ENCODE results near the gene NT5C3A. TPM values are rescaled to one million over a fixed set of nuclear protein-coding genes. Genes with fewer than 3 reads are reported as not detected.

Gene NT5C3A
- total RNA-seq, 3 donors from 2014 or later (not counting 1 experiment from before 2014, with no cell fraction given) = 33.7 to 49.8 (median 49.5) TPM

DNA sequence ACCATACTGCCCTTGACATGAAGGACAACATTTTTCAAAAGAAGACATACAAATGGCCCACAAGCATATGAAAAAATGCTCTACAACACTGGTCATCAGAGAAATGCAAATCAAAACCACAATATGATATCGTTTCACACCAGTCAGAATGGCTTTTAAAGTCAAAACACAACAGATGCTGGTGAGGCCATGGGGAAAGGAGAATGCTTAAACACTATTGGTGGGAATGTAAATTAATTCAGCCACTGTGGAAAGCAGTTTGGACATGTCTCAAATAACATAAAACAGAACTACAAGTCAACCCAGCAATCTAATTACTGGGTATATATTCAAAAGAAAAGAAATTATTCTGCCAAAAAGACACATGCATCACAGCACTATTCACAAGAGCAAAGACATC, 4.2 kb upstream of the NT5C3A start:
- TF ChIP-seq, protein P1, sequence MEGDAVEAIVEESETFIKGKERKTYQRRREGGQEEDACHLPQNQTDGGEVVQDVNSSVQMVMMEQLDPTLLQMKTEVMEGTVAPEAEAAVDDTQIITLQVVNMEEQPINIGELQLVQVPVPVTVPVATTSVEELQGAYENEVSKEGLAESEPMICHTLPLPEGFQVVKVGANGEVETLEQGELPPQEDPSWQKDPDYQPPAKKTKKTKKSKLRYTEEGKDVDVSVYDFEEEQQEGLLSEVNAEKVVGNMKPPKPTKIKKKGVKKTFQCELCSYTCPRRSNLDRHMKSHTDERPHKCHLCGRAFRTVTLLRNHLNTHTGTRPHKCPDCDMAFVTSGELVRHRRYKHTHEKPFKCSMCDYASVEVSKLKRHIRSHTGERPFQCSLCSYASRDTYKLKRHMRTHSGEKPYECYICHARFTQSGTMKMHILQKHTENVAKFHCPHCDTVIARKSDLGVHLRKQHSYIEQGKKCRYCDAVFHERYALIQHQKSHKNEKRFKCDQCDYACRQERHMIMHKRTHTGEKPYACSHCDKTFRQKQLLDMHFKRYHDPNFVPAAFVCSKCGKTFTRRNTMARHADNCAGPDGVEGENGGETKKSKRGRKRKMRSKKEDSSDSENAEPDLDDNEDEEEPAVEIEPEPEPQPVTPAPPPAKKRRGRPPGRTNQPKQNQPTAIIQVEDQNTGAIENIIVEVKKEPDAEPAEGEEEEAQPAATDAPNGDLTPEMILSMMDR (IDR thresholded peaks at IDR 0.05) = no peak
- H3K36me3 ChIP-seq (ENCODE audit: control insufficient read depth, insufficient read depth, low read length) = no peaks in the 10 kb centered on the region
- Mint-ChIP-seq H3K27ac (no peak overlapping the region), H3K4me3 (no peak overlapping the region), H3K9me3 (peaks cover 0 to 8% of the 10 kb centered on the region in 2 donors), H3K36me3 (peaks cover 8% of the 10 kb centered on the region), H3K27me3 (ENCODE audit: low read depth in 2 of 2) (peaks cover 11 to 38% of the 10 kb centered on the region in 2 donors), H3K4me1 (peaks cover 5 to 8% of the 10 kb centered on the region in 2 donors)
- intact Hi-C loops (cut with micrococcal nuclease) = no loop called here
- H3K27ac ChIP-seq (ENCODE audit: low read length) = no peak overlapping the region
- no peaks in the 10 kb centered on the region for H3K27me3 ChIP-seq (ENCODE audit: control insufficient read depth, insufficient read depth, low read length)
- no CpG with 5 or more reads among the region's 1 CpG for WGBS (ENCODE audit: insufficient coverage)
- DNase-seq (no peak), ATAC-seq (no peak)
- no peak overlapping the region for H3K4me3 ChIP-seq (ENCODE audit: low read length)
- H3K9me3 ChIP-seq (ENCODE audit: control insufficient read depth, insufficient read depth, low read length) = peaks cover 8% of the 10 kb centered on the region
- peaks cover 4% of the 10 kb centered on the region for H3K4me1 ChIP-seq (ENCODE audit: control insufficient read depth, insufficient read depth, low read length)

- H3K4me3 ChIP-seq (ENCODE audit: low read length) = no peak overlapping the region
- peaks cover 8% of the 10 kb centered on the region for H3K9me3 ChIP-seq (ENCODE audit: control insufficient read depth, insufficient read depth, low read length)
- Mint-ChIP-seq H3K36me3 (peaks cover 8% of the 10 kb centered on the region), H3K27me3 (ENCODE audit: low read depth in 2 of 2) (peaks cover 10 to 31% of the 10 kb centered on the region in 2 donors), H3K4me3 (no peak overlapping the region), H3K9me3 (peaks cover 0 to 8% of the 10 kb centered on the region in 2 donors), H3K4me1 (peaks cover 5 to 13% of the 10 kb centered on the region in 2 donors), H3K27ac (no peak overlapping the region)
- no peaks in the 10 kb centered on the region for H3K36me3 ChIP-seq (ENCODE audit: control insufficient read depth, insufficient read depth, low read length)
- H3K27me3 ChIP-seq (ENCODE audit: control insufficient read depth, insufficient read depth, low read length) = no peaks in the 10 kb centered on the region
- no peak for ATAC-seq
- DNase-seq = no peak
- no peak overlapping the region for H3K27ac ChIP-seq (ENCODE audit: low read length)
- H3K4me1 ChIP-seq (ENCODE audit: control insufficient read depth, insufficient read depth, low read length) = peaks cover 10% of the 10 kb centered on the region
- TF ChIP-seq, protein P1 (IDR thresholded peaks at IDR 0.05) = no peak
- intact Hi-C loops (cut with micrococcal nuclease) = no loop called here
- WGBS (ENCODE audit: insufficient coverage) = 100% methylated on average over 1 of the region's 1 CpG
These were observed 3.4 kb upstream of the NT5C3A start for GRCh38 chr7:33065981-33066380.

DNA sequence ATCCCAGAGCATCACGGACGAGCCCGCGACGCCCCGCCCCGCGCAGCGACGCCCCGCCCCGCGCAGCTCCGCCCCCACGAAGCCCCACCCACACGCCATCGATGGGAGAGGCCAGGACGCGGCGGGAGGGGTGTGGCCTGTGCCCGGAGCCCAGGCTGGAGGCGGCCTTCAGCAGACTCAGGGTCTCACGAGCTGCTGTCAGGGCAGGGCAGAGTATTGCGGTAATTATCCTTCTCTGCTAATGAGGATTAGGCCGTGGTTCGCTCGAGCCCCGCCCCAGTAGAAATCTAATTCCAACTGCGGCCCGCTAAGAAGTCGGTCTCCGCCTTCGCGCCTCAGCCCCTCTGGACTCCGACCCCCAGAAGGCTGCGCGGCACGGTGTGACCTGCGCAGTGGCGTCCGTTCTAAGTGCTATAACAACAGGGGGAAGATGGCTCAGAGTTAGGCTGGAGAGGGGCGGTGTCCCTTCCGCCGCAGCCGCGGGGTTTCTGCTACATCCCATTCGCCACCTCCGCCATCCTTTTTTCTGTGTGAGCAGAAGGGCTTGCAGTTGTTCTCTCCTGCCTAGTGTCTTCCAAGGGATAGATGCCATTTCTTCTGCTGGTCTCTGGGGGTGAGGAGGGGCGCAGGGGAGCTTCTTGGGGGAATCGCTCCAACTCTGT, 337 bp upstream of the NT5C3A start:
- Mint-ChIP-seq H3K27ac (peak overlapping the region; percentile 87 to 95), H3K9me3 (peaks cover 0 to 8% of the 10 kb centered on the region in 2 donors), H3K36me3 (peaks cover 8% of the 10 kb centered on the region), H3K4me1 (peaks cover 24 to 38% of the 10 kb centered on the region in 2 donors), H3K4me3 (peak overlapping the region; percentile 93), H3K27me3 (ENCODE audit: low read depth in 2 of 2) (peaks cover 8 to 9% of the 10 kb centered on the region in 2 donors)
- ATAC-seq (peak; percentile 92 to 99 (median 93)), DNase-seq (peak; percentile 89 to 96)
- H3K27ac ChIP-seq (ENCODE audit: low read length) = peak overlapping the region; percentile 85
- intact Hi-C loops (cut with micrococcal nuclease) = loop anchor here (1.0 to 2.0 kb wide), 4 partner anchors 46 to 572 kb away; partner anchors contain the start of genes BBS9, LSM5 and RP9
- no peaks in the 10 kb centered on the region for H3K27me3 ChIP-seq (ENCODE audit: control insufficient read depth, insufficient read depth, low read length)
- WGBS (ENCODE audit: insufficient coverage) = under 1% methylated on average over 50 of the region's 50 CpGs
- peak overlapping the region; percentile 78 for H3K4me3 ChIP-seq (ENCODE audit: low read length)
- no peaks in the 10 kb centered on the region for H3K9me3 ChIP-seq (ENCODE audit: control insufficient read depth, insufficient read depth, low read length)
- peaks cover 10% of the 10 kb centered on the region for H3K4me1 ChIP-seq (ENCODE audit: control insufficient read depth, insufficient read depth, low read length)
- TF ChIP-seq, protein P1 (IDR thresholded peaks at IDR 0.05) = no peak
- H3K36me3 ChIP-seq (ENCODE audit: control insufficient read depth, insufficient read depth, low read length) = no peaks in the 10 kb centered on the region
